GM11168 (cell line): Measurements from ENCODE around the gene RFX8.
"Not testable (repeated sequence)": the region's sequence is repeated elsewhere in the genome, so short reads cannot be mapped to it uniquely, and the experiment has no call there.

Experiments used
- in situ Hi-C: fragments of 300-500 bp; cut with MboI; formaldehyde crosslinking; loops from one replicate; pipeline ENCODE4 v1.12.0; 2022; ENCODE audit warnings: low sequenced_read_pairs; ENCODE audit not compliant: unreplicated experiment

RFX8 gene

DNA sequence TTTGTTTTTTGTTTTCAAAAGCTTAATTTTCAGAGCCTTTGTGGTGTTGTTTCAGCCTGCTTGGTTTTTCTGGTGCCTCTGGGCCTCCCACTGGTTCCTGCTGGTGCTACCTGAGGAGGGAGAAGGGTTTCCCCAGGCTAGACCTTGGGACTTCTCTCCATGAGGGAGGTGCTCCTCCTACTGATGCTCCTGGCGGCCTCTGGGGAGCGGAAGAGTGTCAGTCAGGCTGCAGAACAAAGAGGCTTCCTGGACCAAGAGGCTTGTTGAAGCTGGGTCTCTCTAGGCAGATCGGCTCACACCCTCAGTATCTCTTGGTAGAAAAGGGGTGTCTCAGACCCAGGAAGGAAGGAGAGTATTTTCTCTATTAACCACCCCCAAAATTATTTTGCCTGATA, 32.2 kb downstream of the RFX8 start:
- in situ Hi-C loops: no loop called here

DNA sequence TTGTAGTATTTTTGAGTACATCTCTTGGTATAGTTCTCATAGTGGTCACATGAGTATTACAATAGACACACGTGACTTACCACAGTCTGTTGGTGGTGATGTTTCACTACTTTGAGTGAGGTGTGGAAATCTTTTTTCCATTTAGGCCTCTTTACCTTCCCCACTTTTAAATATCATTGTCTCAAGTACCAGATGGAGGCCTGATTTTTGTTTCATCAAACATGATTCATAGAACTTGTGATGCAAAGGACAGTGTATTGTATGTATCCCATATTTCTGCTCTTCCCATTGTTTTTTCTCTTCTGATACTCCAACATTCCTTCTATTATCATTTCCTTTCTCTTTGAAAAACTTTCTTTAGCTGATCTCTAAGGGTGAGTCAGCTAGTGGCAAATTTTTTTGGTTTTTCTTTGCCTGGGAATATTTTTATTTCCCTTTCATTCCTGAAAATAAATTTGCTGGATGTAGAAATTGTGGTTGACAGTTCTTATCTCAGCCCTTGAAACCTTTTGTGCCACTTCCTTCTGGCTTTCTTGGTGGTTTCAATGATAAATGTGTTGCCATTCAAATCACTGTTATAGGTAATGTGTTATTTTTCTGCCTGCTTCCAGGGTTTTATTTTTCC, 32.8 kb downstream of the RFX8 start:
- in situ Hi-C loops: no loop called here

DNA sequence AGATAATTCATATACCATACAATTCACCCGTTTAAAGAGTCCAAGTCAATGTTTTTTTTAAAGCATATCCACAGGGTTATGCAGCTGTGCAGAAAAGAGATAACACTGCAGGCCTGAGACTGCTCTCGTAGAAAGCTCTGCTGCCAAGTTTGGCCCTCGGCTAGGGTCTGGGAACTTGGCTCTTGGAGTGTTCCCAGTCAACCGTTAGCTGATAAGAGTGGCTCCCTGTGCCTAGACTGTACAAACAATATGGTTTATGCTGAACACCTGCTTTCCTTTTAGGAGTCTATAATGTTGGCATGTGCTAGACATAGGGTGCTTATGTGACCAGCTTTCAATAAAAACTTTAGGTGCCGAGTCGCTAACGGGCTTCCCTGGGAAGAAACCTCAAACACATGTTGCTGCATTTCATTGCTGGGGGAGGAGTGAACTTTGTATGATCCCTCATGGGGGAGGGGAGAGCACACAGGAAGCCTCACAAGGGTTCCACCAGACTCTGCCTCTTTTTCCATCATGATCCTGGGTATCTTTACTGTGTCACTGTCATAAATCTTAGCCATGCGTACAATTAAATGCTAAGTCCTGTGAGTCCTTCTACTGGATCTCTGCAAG, 34.7 kb downstream of the RFX8 start:
- in situ Hi-C loops: no loop called here

DNA sequence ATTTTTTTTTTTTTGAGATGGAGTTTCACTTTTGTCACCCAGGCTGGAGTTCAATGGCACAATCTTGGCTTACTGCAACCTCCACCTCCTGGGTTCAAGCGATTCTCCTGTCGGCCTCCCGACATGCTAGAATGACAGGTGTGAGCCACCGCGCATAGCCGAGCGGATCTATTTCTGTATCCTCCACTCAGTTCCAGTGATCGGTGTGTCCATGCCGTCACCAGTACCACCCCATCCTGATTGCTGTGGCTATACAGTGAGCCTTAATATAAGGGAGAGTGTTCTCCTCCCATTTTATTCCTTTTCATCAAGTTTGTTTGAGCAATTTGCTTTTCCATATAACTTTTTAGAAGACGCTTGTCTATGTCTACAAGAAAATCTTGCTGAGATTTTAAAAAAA, 35.2 kb downstream of the RFX8 start:
- in situ Hi-C loops: no loop called here

DNA sequence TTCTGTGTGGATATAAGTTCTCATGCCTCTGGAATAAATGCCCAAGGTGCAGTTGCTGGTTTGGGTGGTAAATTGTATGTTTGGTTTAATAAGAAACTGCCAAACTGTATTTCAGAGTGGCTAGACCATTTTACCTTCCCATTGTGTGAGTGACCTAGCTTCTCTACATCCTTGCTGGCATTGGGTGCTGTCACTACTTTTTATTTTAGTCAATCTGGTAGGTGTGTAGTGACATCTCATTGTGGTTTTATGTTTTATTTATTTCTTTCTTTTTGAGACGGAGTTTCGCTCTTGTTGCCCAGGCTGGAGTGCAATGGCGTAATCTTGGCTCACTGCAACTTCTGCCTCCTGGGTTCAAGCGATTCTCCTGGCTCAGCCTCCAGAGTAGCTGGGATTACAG, 36.4 kb downstream of the RFX8 start:
- in situ Hi-C loops: not testable (repeated sequence)

DNA sequence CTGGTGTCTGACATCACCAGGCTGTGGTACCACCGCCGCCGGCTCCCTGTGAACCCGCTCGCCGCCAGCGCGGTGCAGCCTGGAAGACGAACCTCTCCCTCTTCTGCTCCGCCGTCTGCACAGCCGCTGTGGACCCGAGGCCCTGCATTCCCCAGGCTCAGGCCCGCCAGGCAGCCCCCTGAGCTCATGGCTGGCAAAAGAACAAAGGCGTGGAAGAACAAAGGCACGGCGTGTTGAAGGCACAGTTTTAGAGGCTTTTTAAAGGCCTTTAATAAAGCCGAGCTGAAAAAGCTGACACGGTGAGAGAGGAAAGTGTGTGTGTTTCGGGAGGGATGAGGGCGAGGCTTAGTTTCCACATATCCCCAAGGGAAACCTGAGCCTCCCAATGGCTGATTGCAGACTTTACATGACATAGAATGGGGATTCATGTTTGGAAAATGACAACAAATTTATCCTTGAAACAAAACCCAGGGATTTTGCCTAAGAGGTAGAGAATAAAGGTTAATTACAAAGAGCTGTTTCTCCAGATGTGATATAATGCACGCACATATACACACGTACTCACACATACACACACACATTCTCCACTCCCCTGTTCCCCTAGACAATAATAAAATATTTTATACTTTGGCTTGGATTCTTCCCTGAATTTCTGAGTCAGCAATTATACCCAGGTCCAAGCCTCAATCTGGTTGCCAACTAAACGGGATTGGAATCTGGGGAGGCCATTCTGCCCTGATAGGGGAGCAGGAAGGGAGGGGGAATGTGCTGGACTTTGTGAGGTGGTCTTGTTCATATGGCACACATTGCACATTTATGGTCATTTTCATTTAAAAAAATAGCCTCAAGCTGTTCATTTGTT, 39.7 kb downstream of the RFX8 start:
- in situ Hi-C loops: no loop called here

DNA sequence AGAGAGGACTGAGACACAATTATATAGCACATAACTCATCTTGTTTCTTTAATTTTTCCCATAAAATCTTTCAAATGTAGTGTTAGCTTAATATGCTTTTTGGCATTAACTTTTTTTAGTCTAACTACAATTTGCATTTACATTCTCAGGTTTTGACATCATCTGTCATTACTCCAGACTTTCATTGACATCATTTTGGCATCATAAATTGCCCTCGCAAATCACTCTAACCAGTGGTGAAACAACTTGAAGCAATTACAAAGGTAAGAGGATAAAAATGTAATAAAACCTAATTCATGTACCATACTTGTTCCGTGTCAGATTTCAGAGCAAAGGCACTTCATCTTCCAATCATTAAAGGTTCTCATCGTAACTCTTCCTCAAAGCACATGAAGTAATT, 41.4 kb downstream of the RFX8 start:
- in situ Hi-C loops: no loop called here

DNA sequence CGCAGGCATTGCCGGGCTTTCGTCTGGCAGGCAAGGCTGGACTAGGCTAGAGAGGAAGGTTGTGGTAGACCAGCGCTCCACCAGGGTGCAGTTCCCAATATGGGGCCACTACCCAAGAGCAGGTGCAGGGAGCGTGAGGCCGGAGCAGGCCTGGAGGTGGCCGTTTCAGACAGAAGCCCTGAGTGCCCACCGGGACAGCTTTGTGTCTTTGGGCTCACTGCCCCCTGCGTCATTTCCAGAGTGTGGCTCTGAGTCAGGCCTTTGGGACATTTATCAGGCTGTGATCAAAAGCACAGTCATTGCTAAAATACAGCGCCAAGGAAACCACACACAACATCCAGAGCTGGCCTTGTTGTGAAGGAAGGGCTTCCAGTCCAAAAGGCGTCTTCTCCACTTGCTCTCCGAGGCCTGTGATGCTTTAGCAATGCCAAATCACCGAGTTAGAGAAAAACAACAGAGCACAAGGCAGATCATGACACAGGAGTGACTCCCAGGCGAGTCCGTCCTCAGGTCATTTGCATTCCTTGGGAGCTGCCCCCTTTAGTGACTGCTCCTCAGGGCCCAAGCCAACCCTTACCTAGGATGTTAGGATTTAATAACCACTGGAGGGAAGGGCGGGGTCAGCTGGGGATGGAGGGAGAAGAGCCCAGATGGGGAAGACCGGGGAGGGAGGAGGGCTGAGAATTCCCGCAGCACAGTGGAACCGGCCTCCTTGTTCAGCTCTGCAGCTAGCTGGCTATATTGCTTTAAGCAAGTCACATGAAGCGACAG, 42.3 kb downstream of the RFX8 start:
- in situ Hi-C loops: no loop called here

DNA sequence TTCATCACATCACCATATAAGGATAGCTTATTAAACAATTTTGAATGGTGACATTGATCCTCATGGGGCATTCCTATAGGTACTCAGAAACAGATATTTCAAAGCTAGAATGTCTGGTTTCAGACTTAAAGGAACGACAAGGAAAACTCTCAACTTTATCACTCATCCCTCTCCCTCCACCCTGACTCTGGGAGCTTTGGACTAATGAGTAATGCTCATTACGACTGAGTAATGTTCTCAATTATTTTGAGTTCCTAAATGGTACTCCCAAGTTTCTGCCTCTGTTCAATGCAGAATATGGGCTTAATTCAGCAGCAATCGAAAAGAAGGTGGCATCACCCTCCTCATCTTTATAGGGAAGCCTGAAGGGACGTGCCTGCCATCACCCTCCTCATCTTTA, 43.4 kb downstream of the RFX8 start:
- in situ Hi-C loops: no loop called here

DNA sequence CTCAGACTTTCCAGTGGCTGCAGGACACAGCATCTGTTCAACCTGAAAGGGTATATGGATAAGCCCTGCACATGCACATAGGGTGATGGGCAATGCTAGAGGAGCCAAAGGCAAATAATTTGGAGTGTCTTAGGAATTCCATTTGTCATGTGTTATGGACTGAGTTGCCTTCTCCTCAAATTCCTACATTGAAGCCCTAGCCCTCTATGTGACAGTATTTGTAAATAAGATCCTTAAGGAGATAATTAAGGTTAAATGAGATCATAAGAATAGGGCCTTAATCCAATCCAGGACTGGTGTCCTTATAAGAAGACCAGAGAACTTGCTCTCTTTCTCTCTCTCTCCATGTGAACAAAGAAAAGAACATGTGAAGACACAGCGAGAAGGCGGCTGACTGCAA, 44.8 kb downstream of the RFX8 start:
- in situ Hi-C loops: no loop called here

DNA sequence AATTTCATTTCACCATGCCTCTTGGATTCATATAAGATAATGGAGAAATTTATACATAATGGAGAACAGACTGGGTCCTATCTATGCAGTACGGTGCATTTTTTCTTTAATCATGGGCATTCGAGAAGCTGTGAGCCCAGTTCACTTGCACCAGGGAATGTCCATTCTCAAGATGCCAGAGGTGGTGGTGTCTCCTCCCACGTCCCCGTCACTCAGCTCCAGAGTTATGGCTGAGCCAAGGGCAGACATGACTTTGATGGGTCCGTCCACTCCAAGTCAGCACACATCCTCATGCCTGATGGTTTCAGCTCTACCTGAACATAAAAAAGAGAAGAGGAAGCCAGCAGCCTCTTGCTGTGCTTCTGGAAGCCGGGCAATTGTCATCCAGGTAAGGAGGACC, 45.5 kb downstream of the RFX8 start:
- in situ Hi-C loops: no loop called here

DNA sequence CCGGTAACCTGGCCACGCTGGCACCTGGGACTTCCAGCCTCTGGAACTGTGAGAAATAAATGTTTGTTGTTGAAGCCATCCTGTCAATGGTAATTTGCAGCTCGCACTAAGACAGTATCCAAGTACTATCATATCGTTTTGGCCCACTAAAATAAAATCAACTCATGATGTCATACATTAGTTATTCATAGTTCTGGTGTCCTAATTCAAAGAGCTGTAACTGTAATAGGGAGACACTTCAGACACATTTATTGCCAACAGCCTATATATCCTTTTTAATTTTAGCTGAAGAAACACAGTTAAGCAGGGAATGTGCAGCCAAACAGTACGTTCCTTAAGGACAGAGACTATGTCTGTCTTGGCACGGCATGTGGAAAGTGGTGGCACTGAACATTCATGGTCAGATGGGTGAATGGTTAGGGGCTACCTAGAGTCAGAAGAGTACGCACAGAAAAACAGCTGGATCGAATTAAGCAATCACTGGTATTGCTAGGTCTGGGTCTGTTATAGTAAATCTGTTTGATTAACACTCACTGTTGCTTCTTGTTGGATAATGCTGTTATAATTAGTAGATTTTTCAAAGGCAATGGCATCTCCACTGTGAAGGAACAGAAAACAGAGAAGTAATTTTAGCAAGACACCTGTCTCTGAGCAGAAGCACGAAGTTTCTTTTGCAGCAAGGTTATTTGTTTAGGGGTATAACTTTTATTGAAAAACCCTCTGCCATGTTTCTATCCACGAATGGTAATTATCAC, 46.3 kb downstream of the RFX8 start:
- in situ Hi-C loops: no loop called here

DNA sequence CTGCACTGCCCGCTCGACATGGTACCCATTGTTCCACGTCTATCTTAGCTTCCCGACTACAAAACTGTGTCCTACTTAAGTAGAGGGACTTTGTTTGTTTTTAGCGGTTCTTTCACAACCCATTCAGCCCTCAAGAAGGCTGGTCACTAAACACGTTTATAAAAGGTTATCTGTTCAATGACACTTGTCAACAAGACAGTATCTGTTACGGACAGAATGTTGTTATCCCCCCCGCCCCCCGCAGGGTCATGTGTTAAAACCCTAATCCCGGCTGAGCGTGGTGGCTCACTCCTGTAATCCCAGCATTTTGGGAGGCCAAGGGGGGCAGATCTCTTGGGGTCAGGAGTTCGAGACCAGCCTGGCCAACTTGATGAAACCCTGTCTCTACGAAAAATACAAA, 47.2 kb downstream of the RFX8 start:
- in situ Hi-C loops: no loop called here

DNA sequence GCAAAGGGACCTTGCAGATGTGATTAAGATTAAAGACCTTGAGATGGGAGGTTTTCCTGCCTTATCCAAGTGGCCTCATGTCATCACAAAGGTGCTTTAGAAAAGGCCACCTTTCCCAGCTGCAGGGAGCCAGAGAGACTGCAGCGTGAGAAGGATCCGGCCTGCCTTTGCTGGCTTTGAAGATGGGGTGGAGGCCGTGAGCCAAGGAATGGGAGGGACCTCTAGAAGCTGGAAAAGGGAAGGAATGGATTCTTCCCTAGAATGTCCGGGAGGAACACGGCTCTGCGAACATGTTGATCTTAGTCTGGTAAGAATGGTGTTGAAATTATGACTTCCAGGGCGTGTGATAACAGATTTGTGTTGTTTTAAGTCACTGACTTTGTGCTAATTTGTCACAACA, 47.7 kb downstream of the RFX8 start:
- in situ Hi-C loops: no loop called here

DNA sequence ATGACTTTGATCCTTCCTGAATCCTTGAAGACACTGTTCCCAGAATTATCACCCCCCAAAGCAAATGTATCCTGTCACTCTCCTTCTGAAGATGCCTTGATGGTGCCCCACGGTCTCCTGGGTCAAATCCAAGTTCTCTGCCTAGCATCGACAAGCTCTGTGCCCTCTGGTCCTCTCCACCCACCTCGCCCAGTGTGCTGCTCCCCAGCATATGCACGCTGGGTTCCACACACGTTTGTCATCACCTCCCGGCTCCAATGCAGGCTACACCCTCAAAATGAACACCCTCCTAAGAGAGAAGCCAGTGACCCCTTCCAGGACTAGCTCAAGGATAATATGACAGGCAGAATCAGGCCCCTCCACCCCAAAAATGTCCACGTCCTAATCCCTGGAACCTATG, 48.1 kb downstream of the RFX8 start:
- in situ Hi-C loops: no loop called here

DNA sequence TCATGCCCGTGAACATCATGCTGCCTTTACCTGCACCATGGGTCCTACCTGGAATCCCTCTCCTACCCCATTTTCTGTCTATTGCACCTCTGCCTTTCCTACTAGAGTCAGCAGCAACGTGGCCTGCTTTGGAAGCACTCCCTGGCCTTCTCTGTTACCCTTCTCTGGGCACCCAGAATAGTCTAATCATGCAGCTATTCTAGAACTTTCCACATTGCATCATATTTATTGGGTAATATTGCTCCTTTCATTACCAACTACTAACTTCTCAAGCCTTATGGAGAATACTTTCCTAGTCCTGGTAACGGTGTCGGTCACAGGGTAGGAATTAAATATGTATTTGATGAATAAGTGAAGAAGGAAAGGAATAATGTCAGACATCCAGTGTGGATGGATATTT, 54.3 kb downstream of the RFX8 start:
- in situ Hi-C loops: loop anchor here (25.0 kb wide), 1 partner anchor 417 kb away; no protein-coding TSS in a partner anchor

DNA sequence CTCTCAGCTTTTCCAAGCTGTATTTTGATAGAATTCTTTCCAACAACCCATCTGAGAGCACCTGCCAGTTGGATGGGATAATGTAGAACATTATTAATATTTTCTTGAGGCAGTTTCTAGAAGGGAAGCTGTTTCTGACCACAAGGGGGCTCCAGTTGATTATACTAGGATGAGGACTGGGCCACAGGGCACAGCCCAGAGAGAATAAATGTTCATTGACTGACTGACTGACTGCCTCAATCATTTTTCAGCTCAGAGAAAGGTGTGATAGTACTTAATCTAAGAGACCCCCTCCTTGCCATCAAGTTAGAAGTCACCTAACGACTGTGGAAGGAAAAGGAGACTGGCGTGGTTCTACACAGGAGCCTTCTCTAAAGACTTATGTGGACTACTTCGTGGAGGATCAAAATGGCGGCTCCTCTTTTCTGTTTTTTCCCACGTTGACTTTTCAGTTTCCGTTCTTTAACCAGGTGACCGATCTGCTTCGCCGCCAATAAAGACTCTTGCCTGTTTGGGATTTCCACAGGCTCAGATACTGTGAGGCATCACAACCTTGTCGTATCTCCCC, 55.7 kb downstream of the RFX8 start:
- in situ Hi-C loops: loop anchor here (25.0 kb wide), 1 partner anchor 418 kb away; no protein-coding TSS in a partner anchor

DNA sequence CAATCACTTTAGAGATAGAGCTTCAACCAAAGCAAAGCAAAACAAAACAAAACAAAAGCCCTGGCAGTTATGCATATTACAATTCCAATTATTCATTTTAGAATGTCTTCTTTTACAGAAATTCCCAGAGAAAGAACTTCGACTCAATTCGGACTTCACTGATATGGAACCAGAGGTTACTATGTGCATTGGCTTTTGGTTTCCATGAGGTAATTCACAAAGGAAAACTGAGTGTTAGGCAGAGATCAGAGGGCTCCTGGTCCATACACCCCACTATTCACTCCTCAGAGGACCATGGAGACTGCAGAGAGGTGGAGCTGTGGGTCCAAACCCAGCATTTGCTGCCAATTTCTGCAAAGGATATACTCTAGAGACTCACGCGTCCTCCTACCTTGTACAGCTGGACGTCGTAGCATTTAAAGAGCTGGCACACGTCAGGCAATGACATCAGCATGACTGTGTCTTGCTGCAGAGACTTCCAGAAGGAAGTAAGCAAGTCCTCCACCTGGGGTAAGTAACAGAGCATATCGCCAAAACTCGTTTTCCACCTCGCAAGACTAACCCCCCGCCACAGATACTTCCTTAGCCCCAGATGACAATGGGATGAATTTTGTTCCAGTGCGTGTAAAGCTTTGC, 56.3 kb downstream of the RFX8 start:
- in situ Hi-C loops: loop anchor here (25.0 kb wide), 1 partner anchor 419 kb away; no protein-coding TSS in a partner anchor

DNA sequence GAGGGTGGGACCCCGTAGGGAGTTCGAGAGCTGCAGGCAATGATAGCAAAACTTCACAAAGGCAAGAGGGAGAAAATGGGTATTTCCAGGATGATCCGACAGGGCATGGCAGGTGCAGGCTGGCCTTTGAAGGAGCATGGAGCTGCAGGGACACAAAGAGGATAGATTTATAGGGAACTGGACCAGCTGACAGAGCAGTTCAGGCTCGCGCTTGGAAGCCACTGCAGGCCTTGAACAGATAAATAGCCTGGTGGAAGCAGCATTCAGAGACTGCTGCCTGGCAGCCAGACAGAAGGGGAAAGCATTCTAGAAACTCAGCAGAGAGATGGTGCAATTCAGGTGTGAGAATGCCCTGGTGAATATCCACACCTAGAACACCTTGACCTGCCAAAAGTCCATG, 58.3 kb downstream of the RFX8 start:
- in situ Hi-C loops: loop anchor here (25.0 kb wide), 1 partner anchor 421 kb away; no protein-coding TSS in a partner anchor
